ENCODE results near the gene TMTC4.

The TMTC4 gene

GRCh38 chr13:100674572-100674871 lies at the start of gene TMTC4:
Gene TMTC4, minus strand, starts transcription at chr13:100674795. Its CDS starts 4,433 bp downstream, at chr13:100670362.
- no peak for TF ChIP-seq CTCF (IDR thresholded peaks at IDR 0.05; ENCODE audit: control insufficient read depth, insufficient read depth, low read depth, low read length, missing control alignments)
- no peak for DNase-seq (ENCODE audit: low read depth)
- H3K4me3 ChIP-seq (ENCODE audit: control insufficient read depth, low read depth, low read length): peak within 1 kb of the TSS; percentile 59

- no peak overlapping the region for H3K4me3 ChIP-seq (ENCODE audit: control insufficient read depth, low read depth, low read length)
- DNase-seq (ENCODE audit: low read depth): no peak
- TF ChIP-seq CTCF (IDR thresholded peaks at IDR 0.05; ENCODE audit: control insufficient read depth, insufficient read depth, low read depth, low read length, missing control alignments): no peak
Observed at GRCh38 chr13:100722517-100722916, 47.9 kb upstream of the TMTC4 start.

- peak; percentile 4 for DNase-seq (ENCODE audit: low read depth)
- TF ChIP-seq CTCF (IDR thresholded peaks at IDR 0.05; ENCODE audit: control insufficient read depth, insufficient read depth, low read depth, low read length, missing control alignments): peak; percentile 78
- H3K4me3 ChIP-seq (ENCODE audit: control insufficient read depth, low read depth, low read length): no peak overlapping the region
Observed at GRCh38 chr13:100721885-100722512, 47.4 kb upstream of the TMTC4 start.

GRCh38 chr13:100715604-100716003 lies 41.0 kb upstream of the TMTC4 start:
- no peak overlapping the region for H3K4me3 ChIP-seq (ENCODE audit: control insufficient read depth, low read depth, low read length)
- DNase-seq (ENCODE audit: low read depth): no peak
- TF ChIP-seq CTCF (IDR thresholded peaks at IDR 0.05; ENCODE audit: control insufficient read depth, insufficient read depth, low read depth, low read length, missing control alignments): no peak

GRCh38 chr13:100714478-100714877 lies 39.9 kb upstream of the TMTC4 start:
- no peak overlapping the region for H3K4me3 ChIP-seq (ENCODE audit: control insufficient read depth, low read depth, low read length)
- DNase-seq (ENCODE audit: low read depth): no peak
- TF ChIP-seq CTCF (IDR thresholded peaks at IDR 0.05; ENCODE audit: control insufficient read depth, insufficient read depth, low read depth, low read length, missing control alignments): no peak

GRCh38 chr13:100710176-100710575 lies 35.6 kb upstream of the TMTC4 start:
- TF ChIP-seq CTCF (IDR thresholded peaks at IDR 0.05; ENCODE audit: control insufficient read depth, insufficient read depth, low read depth, low read length, missing control alignments): no peak
- H3K4me3 ChIP-seq (ENCODE audit: control insufficient read depth, low read depth, low read length): no peak overlapping the region
- DNase-seq (ENCODE audit: low read depth): no peak

Measured in AG09309 (cell line).